K562 (cell line): ENCODE data around the gene AHI1. TPM values are rescaled to one million over a fixed set of nuclear protein-coding genes. Genes with fewer than 3 reads are reported as not detected.

Experiments used
- ESRRA ChIP-seq: fragments of 450-650 bp; IDR thresholded peaks from 2 replicates; pipeline ENCODE4 v1.6.1; 2014; ENCODE audit warnings: low read depth, mild to moderate bottlenecking, moderate library complexity, borderline replicate concordance
- GTF2B ChIP-seq: IDR thresholded peaks from 2 replicates; pipeline ENCODE4 v1.6.1; 2011; ENCODE audit not compliant: insufficient read length; ENCODE audit errors: extremely low read depth
- KDM5B ChIP-seq: fragments of 200-600 bp; sonication (generic); IDR thresholded peaks from 2 replicates; pipeline ENCODE4 v1.6.1; 2012; ENCODE audit warnings: low read depth, mild to moderate bottlenecking, moderate library complexity, low read length, control low read depth, inconsistent platforms; ENCODE audit not compliant: insufficient replicate concordance
- MEF2A ChIP-seq: IDR thresholded peaks from 2 replicates; pipeline ENCODE4 v1.6.1; 2011; ENCODE audit warnings: low read depth, mild to moderate bottlenecking, low read length, moderate library complexity; ENCODE audit not compliant: control insufficient read depth
- RBFOX2 ChIP-seq: fragments of 200-400 bp; formaldehyde crosslinking; IDR thresholded peaks from 2 replicates; pipeline ENCODE4 v1.6.1; 2017; ENCODE audit warnings: low read depth, mild to moderate bottlenecking, low read length, moderate library complexity
- SP2 ChIP-seq: IDR thresholded peaks from 2 replicates; pipeline ENCODE4 v1.6.1; 2011; ENCODE audit warnings: mild to moderate bottlenecking, low read depth, low read length, moderate library complexity; ENCODE audit not compliant: poor library complexity, severe bottlenecking; ENCODE audit errors: extremely low read depth
- THAP12 ChIP-seq: fragments of 250-450 bp; sonication (Bioruptor Pico); IDR thresholded peaks from 2 replicates; pipeline ENCODE4 v1.9.0; 2021; ENCODE audit warnings: mild to moderate bottlenecking, inconsistent platforms
- ZC3H11A ChIP-seq: IDR thresholded peaks from 2 replicates; pipeline ENCODE4 v1.6.1; 2012; ENCODE audit warnings: low read depth, low read length, improper control_type of control experiment
- ZNF121 ChIP-seq: sonication (generic); formaldehyde crosslinking; conservative IDR thresholded peaks from 2 replicates; pipeline ENCODE4 v1.8.0; 2022; ENCODE audit warnings: missing genetic modification reagents
- ZSCAN32 ChIP-seq: fragments of 450-650 bp; formaldehyde crosslinking; IDR thresholded peaks from 2 replicates; pipeline ENCODE4 v1.4.0; 2020; ENCODE audit warnings: mild to moderate bottlenecking, moderate library complexity
- polyA plus RNA-seq, 8 experiments: library from polyadenylated mRNA; depleted of rRNA in 4 of 8; stranded (reverse) in 5 of 8; unstranded in 3 of 8; fragments of >200 nt; fragmentation: Nextera tagmentation in 2 of 8; fragmentation: Illumina TruSeq in 1 of 8; extraction: Ambion mirVana in 2 of 8; extraction: Trizol in 1 of 8; gene quantifications; 2 replicates each; pipeline versions ENCODE4 v1.2.1 to v1.2.3, GENCODE V29; 2011 to 2014; ENCODE audit warnings: inconsistent platforms in 1 of 8, missing spikeins in 1 of 8
- total RNA-seq, 7 experiments: library from RNA; depleted of rRNA in 6 of 7; stranded (reverse); fragments of >200 nt in 6 of 7; fragmentation: Illumina TruSeq in 2 of 7; extraction: Trizol in 2 of 7; gene quantifications; 2 replicates each; pipeline versions ENCODE4 v1.2.1 to v1.2.3, GENCODE V29; 2011 to 2021; ENCODE audit warnings: low replicate concordance in 1 of 7
- TF ChIP-seq, protein P1 (sequence below): fragments of 450-650 bp; IDR thresholded peaks from 2 replicates; pipeline ENCODE4 v1.7.0; 2016; ENCODE audit warnings: borderline replicate concordance
- TF ChIP-seq, protein P2 (sequence below), 2 experiments: fragments of 450-650 bp in 1 of 2; IDR thresholded peaks; 2 replicates each; pipeline ENCODE4 v1.6.1; 2011 to 2017; ENCODE audit warnings: low read depth in 2 of 2, antibody characterized with exemption in 1 of 2, borderline replicate concordance in 1 of 2, low read length in 1 of 2, mild to moderate bottlenecking in 1 of 2, mixed read lengths in 1 of 2; ENCODE audit not compliant: control insufficient read depth in 1 of 2
- TF ChIP-seq, protein P3 (sequence below), 2 experiments: IDR thresholded peaks; 2 replicates each; pipeline ENCODE4 v1.6.1; 2012; ENCODE audit warnings: improper control_type of control experiment in 2 of 2, low read depth in 2 of 2, low read length in 2 of 2, borderline replicate concordance in 1 of 2

AHI1 gene
- total and polyA plus RNA-seq, 9 of the 15 experiments (the other 6 are each of a cell fraction or from before 2014, with no cell fraction given): 24.7 to 54.9 (median 32.2) TPM

DNA sequence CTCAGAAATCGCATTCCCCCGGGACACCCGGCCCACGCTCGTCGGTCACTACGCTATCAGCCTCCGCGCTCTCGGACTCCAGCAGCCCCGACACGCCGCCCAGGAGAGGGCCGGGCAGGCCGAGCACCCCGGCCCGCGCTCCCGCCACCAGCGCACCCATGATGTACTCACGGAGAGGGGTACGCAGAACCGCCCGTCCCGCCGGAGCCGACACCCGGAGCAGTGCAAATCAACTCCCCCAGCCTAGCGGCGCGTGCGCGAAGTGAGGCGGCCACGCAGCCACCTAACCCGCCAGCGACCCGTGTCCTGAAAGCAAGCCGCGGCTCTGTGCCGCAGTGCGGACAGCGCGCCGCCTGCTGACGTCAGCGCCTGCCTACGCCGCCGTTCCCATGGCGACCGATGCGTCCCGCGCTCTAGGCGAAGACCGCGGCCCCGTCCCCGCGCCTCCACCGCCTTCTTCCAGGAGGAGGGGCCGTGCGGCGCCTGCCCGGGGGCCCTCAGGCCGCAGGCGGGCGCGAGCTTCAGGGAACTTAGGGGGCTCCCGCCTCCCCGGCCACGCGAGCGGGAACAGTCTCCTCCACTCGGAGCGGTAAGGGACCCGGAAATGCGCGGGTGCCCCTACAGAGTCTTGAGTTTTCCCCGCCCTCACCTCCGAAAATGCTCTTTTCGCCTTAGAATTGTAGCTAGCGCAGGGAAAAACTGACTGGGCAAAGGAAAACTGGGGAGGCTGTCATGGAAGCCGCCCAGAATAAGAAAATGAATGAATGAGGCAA is at the start of gene AHI1 (continued):
- TF ChIP-seq THAP12: peak; percentile 97
- peak; percentile 92 for TF ChIP-seq KDM5B
- no peak for TF ChIP-seq SP2
- TF ChIP-seq, protein P1, sequence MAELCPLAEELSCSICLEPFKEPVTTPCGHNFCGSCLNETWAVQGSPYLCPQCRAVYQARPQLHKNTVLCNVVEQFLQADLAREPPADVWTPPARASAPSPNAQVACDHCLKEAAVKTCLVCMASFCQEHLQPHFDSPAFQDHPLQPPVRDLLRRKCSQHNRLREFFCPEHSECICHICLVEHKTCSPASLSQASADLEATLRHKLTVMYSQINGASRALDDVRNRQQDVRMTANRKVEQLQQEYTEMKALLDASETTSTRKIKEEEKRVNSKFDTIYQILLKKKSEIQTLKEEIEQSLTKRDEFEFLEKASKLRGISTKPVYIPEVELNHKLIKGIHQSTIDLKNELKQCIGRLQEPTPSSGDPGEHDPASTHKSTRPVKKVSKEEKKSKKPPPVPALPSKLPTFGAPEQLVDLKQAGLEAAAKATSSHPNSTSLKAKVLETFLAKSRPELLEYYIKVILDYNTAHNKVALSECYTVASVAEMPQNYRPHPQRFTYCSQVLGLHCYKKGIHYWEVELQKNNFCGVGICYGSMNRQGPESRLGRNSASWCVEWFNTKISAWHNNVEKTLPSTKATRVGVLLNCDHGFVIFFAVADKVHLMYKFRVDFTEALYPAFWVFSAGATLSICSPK: no peak
- TF ChIP-seq RBFOX2: peak; percentile 99
- TF ChIP-seq, protein P2, sequence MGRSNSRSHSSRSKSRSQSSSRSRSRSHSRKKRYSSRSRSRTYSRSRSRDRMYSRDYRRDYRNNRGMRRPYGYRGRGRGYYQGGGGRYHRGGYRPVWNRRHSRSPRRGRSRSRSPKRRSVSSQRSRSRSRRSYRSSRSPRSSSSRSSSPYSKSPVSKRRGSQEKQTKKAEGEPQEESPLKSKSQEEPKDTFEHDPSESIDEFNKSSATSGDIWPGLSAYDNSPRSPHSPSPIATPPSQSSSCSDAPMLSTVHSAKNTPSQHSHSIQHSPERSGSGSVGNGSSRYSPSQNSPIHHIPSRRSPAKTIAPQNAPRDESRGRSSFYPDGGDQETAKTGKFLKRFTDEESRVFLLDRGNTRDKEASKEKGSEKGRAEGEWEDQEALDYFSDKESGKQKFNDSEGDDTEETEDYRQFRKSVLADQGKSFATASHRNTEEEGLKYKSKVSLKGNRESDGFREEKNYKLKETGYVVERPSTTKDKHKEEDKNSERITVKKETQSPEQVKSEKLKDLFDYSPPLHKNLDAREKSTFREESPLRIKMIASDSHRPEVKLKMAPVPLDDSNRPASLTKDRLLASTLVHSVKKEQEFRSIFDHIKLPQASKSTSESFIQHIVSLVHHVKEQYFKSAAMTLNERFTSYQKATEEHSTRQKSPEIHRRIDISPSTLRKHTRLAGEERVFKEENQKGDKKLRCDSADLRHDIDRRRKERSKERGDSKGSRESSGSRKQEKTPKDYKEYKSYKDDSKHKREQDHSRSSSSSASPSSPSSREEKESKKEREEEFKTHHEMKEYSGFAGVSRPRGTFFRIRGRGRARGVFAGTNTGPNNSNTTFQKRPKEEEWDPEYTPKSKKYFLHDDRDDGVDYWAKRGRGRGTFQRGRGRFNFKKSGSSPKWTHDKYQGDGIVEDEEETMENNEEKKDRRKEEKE (IDR thresholded peaks at IDR 0.05; ENCODE audit: borderline replicate concordance in 1 of 2, control insufficient read depth in 1 of 2, low read depth in 2 of 2, low read length in 1 of 2): 0 out of 4 replicates have a peak, but pooled peaks of 1 of the 2 experiments have one; percentile 32
- TF ChIP-seq ZNF121 (CRISPR knock-in tag): no peak
- peak; percentile 68; the same call in 1 of the 2 replicates for TF ChIP-seq ESRRA
- TF ChIP-seq, protein P3, sequence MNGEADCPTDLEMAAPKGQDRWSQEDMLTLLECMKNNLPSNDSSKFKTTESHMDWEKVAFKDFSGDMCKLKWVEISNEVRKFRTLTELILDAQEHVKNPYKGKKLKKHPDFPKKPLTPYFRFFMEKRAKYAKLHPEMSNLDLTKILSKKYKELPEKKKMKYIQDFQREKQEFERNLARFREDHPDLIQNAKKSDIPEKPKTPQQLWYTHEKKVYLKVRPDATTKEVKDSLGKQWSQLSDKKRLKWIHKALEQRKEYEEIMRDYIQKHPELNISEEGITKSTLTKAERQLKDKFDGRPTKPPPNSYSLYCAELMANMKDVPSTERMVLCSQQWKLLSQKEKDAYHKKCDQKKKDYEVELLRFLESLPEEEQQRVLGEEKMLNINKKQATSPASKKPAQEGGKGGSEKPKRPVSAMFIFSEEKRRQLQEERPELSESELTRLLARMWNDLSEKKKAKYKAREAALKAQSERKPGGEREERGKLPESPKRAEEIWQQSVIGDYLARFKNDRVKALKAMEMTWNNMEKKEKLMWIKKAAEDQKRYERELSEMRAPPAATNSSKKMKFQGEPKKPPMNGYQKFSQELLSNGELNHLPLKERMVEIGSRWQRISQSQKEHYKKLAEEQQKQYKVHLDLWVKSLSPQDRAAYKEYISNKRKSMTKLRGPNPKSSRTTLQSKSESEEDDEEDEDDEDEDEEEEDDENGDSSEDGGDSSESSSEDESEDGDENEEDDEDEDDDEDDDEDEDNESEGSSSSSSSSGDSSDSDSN (IDR thresholded peaks at IDR 0.05; ENCODE audit: borderline replicate concordance in 1 of 2, low read depth in 2 of 2, low read length in 2 of 2): peak; percentile 96 to 98
- TF ChIP-seq GTF2B: no peak
- peak; percentile 36; the same call in 1 of the 2 replicates for TF ChIP-seq ZSCAN32
- TF ChIP-seq MEF2A: no peak
- no peak for TF ChIP-seq ZC3H11A
